ENCODE measurements around the gene MYH9.
A peak's percentile ranks its signal among the peaks of the same experiment; 100 is the strongest.
"Not testable (repeated sequence)": the region's sequence is repeated elsewhere in the genome, so short reads cannot be mapped to it uniquely, and the experiment has no call there.

MYH9 gene

GRCh38 chr22:36387959-36388726 is at the start of gene MYH9:
Gene MYH9, minus strand, starts transcription at chr22:36387967. Its CDS starts 38,731 bp downstream, at chr22:36349236.
- ATAC-seq, result peak; percentile 92
- Mint-ChIP-seq H3K4me1 (peaks cover 53% of the 10 kb centered on the region), H3K4me3 (peak within 1 kb of the TSS; percentile 99), H3K27ac (peak within 1 kb of the TSS; percentile 89), H3K36me3 (peaks cover 34% of the 10 kb centered on the region), H3K27me3 (no peaks in the 10 kb centered on the region), H3K9me3 (no peaks in the 10 kb centered on the region)

- Mint-ChIP-seq H3K27ac (peak overlapping the region; percentile 71), H3K36me3 (no peaks in the 10 kb centered on the region), H3K4me1 (peaks cover 38% of the 10 kb centered on the region), H3K27me3 (no peaks in the 10 kb centered on the region), H3K4me3 (peak overlapping the region; percentile 13), H3K9me3 (no peaks in the 10 kb centered on the region)
- ATAC-seq, result peak; percentile 88
These were observed 48.0 kb upstream of the MYH9 start for GRCh38 chr22:36435516-36436415.

- Mint-ChIP-seq H3K9me3 (no peaks in the 10 kb centered on the region), H3K4me1 (peaks cover 30% of the 10 kb centered on the region), H3K4me3 (no peak overlapping the region), H3K36me3 (no peaks in the 10 kb centered on the region), H3K27ac (peak overlapping the region; percentile 71), H3K27me3 (no peaks in the 10 kb centered on the region)
- no peak for ATAC-seq
These were observed 45.8 kb upstream of the MYH9 start for GRCh38 chr22:36433318-36434231.

GRCh38 chr22:36432592-36433317 is 45.0 kb upstream of the MYH9 start:
- Mint-ChIP-seq H3K27me3 (no peaks in the 10 kb centered on the region), H3K36me3 (no peaks in the 10 kb centered on the region), H3K4me1 (peaks cover 30% of the 10 kb centered on the region), H3K27ac (peak overlapping the region; percentile 71), H3K9me3 (no peaks in the 10 kb centered on the region), H3K4me3 (no peak overlapping the region)
- ATAC-seq, result no peak

GRCh38 chr22:36431977-36432376 is 44.2 kb upstream of the MYH9 start:
- Mint-ChIP-seq H3K9me3 (no peaks in the 10 kb centered on the region), H3K4me3 (no peak overlapping the region), H3K27ac (no peak overlapping the region), H3K4me1 (peaks cover 30% of the 10 kb centered on the region), H3K27me3 (no peaks in the 10 kb centered on the region), H3K36me3 (no peaks in the 10 kb centered on the region)
- ATAC-seq, result no peak

- Mint-ChIP-seq H3K9me3 (no peaks in the 10 kb centered on the region), H3K27ac (no peak overlapping the region), H3K36me3 (no peaks in the 10 kb centered on the region), H3K4me1 (peaks cover 33% of the 10 kb centered on the region), H3K4me3 (no peak overlapping the region), H3K27me3 (no peaks in the 10 kb centered on the region)
- ATAC-seq, result no peak
These were observed 43.1 kb upstream of the MYH9 start for GRCh38 chr22:36430863-36431262.

- H3K27me3 Mint-ChIP-seq, H3K36me3 Mint-ChIP-seq, H3K4me3 Mint-ChIP-seq, H3K9me3 Mint-ChIP-seq, ATAC-seq: not testable (repeated sequence)
- Mint-ChIP-seq H3K4me1 (peaks cover 28% of the 10 kb centered on the region), H3K27ac (peak overlapping the region; percentile 26)
These were observed 40.2 kb upstream of the MYH9 start for GRCh38 chr22:36427952-36428351.

- peak; percentile 45 for ATAC-seq
- Mint-ChIP-seq H3K4me3 (no peak overlapping the region), H3K36me3 (no peaks in the 10 kb centered on the region), H3K4me1 (peaks cover 36% of the 10 kb centered on the region), H3K9me3 (no peaks in the 10 kb centered on the region), H3K27ac (peak overlapping the region; percentile 80), H3K27me3 (no peaks in the 10 kb centered on the region)
These were observed 38.3 kb upstream of the MYH9 start for GRCh38 chr22:36425977-36426523.

- Mint-ChIP-seq H3K4me1 (peaks cover 36% of the 10 kb centered on the region), H3K27ac (peak overlapping the region; percentile 80), H3K9me3 (no peaks in the 10 kb centered on the region), H3K27me3 (no peaks in the 10 kb centered on the region), H3K4me3 (no peak overlapping the region), H3K36me3 (no peaks in the 10 kb centered on the region)
- ATAC-seq, result no peak
These were observed 37.3 kb upstream of the MYH9 start for GRCh38 chr22:36424901-36425579.

- Mint-ChIP-seq H3K4me1 (peaks cover 40% of the 10 kb centered on the region), H3K27ac (peak overlapping the region; percentile 80)
- not testable (repeated sequence) for H3K9me3 Mint-ChIP-seq, H3K27me3 Mint-ChIP-seq, H3K36me3 Mint-ChIP-seq, H3K4me3 Mint-ChIP-seq, ATAC-seq
These were observed 36.7 kb upstream of the MYH9 start for GRCh38 chr22:36424466-36424865.

GRCh38 chr22:36423461-36424404 is 36.0 kb upstream of the MYH9 start:
- Mint-ChIP-seq H3K36me3 (no peaks in the 10 kb centered on the region), H3K27ac (no peak overlapping the region), H3K4me3 (no peak overlapping the region), H3K9me3 (no peaks in the 10 kb centered on the region), H3K4me1 (peaks cover 48% of the 10 kb centered on the region), H3K27me3 (no peaks in the 10 kb centered on the region)
- ATAC-seq, result no peak

GRCh38 chr22:36422287-36423014 is 34.7 kb upstream of the MYH9 start:
- Mint-ChIP-seq H3K4me3 (no peak overlapping the region), H3K27ac (peak overlapping the region; percentile 66), H3K9me3 (no peaks in the 10 kb centered on the region), H3K36me3 (no peaks in the 10 kb centered on the region), H3K4me1 (peaks cover 49% of the 10 kb centered on the region), H3K27me3 (no peaks in the 10 kb centered on the region)
- no peak for ATAC-seq

Measured in stimulated activated memory B cell treated with anti-CD40 and anti-IgM and Interleukin-4, amounts not matched to agents 10 μg/mL and 1 μg/mL and 100 μg/mL, for 72 hours (primary cell).